GM15510 (cell line): ENCODE results near the gene B2M.

Experiments
- POLR2A ChIP-seq: IDR thresholded peaks from 3 replicates; pipeline ENCODE4 v1.6.1; 2011; ENCODE audit warnings: borderline replicate concordance; ENCODE audit not compliant: insufficient read length; ENCODE audit errors: extremely low read depth

The B2M gene

GRCh38 chr15:44697014-44697413 is 14.3 kb upstream of the B2M start:
- no peak for TF ChIP-seq POLR2A

GRCh38 chr15:44698641-44699040 is 12.7 kb upstream of the B2M start:
- TF ChIP-seq POLR2A: no peak

GRCh38 chr15:44705986-44706385 is 5.3 kb upstream of the B2M start:
- no peak for TF ChIP-seq POLR2A

DNA sequence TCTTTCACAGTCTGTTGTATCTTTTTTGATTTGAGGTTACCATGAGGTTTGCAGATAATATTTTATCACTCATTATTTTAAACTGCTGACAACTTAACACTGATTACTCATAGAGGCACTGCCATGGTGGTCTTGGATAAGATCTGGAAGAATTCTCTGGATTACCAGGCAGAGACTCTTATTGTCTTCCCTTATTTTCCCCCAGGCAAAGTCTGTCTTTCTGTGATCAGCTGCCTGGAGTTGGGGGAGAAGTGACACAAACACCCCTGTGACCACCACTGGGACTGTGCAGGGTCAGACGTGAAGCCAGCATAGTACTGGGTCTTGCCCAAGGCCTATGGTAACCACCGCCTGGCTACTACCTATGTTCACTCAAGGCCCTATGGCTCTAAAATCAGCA is 4.9 kb upstream of the B2M start:
- TF ChIP-seq POLR2A: no peak

GRCh38 chr15:44706946-44707636 is 4.2 kb upstream of the B2M start:
- no peak for TF ChIP-seq POLR2A

DNA sequence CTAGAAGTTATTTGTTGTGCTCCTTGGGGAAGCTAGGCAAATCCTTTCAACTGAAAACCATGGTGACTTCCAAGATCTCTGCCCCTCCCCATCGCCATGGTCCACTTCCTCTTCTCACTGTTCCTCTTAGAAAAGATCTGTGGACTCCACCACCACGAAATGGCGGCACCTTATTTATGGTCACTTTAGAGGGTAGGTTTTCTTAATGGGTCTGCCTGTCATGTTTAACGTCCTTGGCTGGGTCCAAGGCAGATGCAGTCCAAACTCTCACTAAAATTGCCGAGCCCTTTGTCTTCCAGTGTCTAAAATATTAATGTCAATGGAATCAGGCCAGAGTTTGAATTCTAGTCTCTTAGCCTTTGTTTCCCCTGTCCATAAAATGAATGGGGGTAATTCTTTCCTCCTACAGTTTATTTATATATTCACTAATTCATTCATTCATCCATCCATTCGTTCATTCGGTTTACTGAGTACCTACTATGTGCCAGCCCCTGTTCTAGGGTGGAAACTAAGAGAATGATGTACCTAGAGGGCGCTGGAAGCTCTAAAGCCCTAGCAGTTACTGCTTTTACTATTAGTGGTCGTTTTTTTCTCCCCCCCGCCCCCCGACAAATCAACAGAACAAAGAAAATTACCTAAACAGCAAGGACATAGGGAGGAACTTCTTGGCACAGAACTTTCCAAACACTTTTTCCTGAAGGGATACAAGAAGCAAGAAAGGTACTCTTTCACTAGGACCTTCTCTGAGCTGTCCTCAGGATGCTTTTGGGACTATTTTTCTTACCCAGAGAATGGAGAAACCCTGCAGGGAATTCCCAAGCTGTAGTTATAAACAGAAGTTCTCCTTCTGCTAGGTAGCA is 851 bp upstream of the B2M start:
- peak; percentile 39 for TF ChIP-seq POLR2A

- no peak for TF ChIP-seq POLR2A
Measured at GRCh38 chr15:44711743-44712345, 527 bp downstream of the B2M start.

DNA sequence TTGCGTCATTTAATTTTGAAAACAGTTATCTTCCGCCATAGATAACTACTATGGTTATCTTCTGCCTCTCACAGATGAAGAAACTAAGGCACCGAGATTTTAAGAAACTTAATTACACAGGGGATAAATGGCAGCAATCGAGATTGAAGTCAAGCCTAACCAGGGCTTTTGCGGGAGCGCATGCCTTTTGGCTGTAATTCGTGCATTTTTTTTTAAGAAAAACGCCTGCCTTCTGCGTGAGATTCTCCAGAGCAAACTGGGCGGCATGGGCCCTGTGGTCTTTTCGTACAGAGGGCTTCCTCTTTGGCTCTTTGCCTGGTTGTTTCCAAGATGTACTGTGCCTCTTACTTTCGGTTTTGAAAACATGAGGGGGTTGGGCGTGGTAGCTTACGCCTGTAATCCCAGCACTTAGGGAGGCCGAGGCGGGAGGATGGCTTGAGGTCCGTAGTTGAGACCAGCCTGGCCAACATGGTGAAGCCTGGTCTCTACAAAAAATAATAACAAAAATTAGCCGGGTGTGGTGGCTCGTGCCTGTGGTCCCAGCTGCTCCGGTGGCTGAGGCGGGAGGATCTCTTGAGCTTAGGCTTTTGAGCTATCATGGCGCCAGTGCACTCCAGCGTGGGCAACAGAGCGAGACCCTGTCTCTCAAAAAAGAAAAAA is 1.2 kb downstream of the B2M start:
- no peak for TF ChIP-seq POLR2A

GRCh38 chr15:44713006-44713966 is 2.0 kb downstream of the B2M start:
- peak; percentile 22 for TF ChIP-seq POLR2A

GRCh38 chr15:44715142-44715796 is 4.0 kb downstream of the B2M start:
- TF ChIP-seq POLR2A: no peak

DNA sequence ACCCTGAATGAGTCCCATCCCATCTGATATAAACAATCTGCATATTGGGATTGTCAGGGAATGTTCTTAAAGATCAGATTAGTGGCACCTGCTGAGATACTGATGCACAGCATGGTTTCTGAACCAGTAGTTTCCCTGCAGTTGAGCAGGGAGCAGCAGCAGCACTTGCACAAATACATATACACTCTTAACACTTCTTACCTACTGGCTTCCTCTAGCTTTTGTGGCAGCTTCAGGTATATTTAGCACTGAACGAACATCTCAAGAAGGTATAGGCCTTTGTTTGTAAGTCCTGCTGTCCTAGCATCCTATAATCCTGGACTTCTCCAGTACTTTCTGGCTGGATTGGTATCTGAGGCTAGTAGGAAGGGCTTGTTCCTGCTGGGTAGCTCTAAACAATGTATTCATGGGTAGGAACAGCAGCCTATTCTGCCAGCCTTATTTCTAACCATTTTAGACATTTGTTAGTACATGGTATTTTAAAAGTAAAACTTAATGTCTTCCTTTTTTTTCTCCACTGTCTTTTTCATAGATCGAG is 4.5 kb downstream of the B2M start:
- no peak for TF ChIP-seq POLR2A

DNA sequence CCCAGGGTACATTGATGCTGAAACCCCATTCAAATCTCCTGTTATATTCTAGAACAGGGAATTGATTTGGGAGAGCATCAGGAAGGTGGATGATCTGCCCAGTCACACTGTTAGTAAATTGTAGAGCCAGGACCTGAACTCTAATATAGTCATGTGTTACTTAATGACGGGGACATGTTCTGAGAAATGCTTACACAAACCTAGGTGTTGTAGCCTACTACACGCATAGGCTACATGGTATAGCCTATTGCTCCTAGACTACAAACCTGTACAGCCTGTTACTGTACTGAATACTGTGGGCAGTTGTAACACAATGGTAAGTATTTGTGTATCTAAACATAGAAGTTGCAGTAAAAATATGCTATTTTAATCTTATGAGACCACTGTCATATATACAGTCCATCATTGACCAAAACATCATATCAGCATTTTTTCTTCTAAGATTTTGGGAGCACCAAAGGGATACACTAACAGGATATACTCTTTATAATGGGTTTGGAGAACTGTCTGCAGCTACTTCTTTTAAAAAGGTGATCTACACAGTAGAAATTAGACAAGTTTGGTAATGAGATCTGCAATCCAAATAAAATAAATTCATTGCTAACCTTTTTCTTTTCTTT is 5.8 kb downstream of the B2M start:
- TF ChIP-seq POLR2A: no peak
